Liver (tissue), 9 donors: ENCODE results near the gene CACNA1I. TPM values are rescaled to one million over a fixed set of nuclear protein-coding genes. Genes with fewer than 3 reads are reported as not detected.

ENCODE experiments used
- DNase-seq: peaks from one replicate; pipeline ENCODE4 v3.0.0-alpha.2; 2017; ENCODE audit warnings: low spot score
- H3K27ac ChIP-seq, 2 donors: one replicate each; pipeline ENCODE4 v1.7.0; 2013; ENCODE audit warnings: inconsistent platforms in 2 of 2, low read length in 2 of 2, control low read depth in 1 of 2, low read depth in 1 of 2, mild to moderate bottlenecking in 1 of 2
- H3K27me3 ChIP-seq, 4 donors: one replicate each; pipeline versions ENCODE4 v1.6.1 to v1.7.0; 2013; ENCODE audit warnings: low read length in 3 of 4, inconsistent platforms in 1 of 4, mild to moderate bottlenecking in 1 of 4, moderate library complexity in 1 of 4; ENCODE audit not compliant: control insufficient read depth in 4 of 4, insufficient read depth in 4 of 4
- H3K36me3 ChIP-seq, 4 donors: one replicate each; pipeline versions ENCODE4 v1.6.1 to v1.7.0; 2013; ENCODE audit warnings: low read length in 3 of 4, mild to moderate bottlenecking in 3 of 4, low read depth in 1 of 4, moderate library complexity in 1 of 4; ENCODE audit not compliant: control insufficient read depth in 4 of 4, insufficient read depth in 3 of 4
- H3K4me1 ChIP-seq, 4 donors: one replicate each; pipeline versions ENCODE4 v1.6.1 to v1.7.0; 2013; ENCODE audit warnings: low read length in 3 of 4, mild to moderate bottlenecking in 3 of 4, moderate library complexity in 1 of 4; ENCODE audit not compliant: control insufficient read depth in 4 of 4, insufficient read depth in 4 of 4
- H3K4me3 ChIP-seq, 3 donors: one replicate each; pipeline versions ENCODE4 v1.6.1 to v1.7.0; 2013; ENCODE audit warnings: low read length in 3 of 3, control low read depth in 1 of 3, low read depth in 1 of 3, mild to moderate bottlenecking in 1 of 3
- H3K9ac ChIP-seq, 2 donors: one replicate each; pipeline ENCODE4 v1.7.0; 2013; ENCODE audit warnings: low read length in 2 of 2, mild to moderate bottlenecking in 2 of 2, moderate library complexity in 2 of 2, control low read depth in 1 of 2, low read depth in 1 of 2
- H3K9me3 ChIP-seq, 4 donors: one replicate each; pipeline versions ENCODE4 v1.6.1 to v1.7.0; 2013; ENCODE audit warnings: low read length in 3 of 4; ENCODE audit not compliant: control insufficient read depth in 4 of 4
- ATF3 ChIP-seq: IDR thresholded peaks from 2 replicates; pipeline ENCODE4 v1.6.1; 2016; ENCODE audit warnings: antibody characterized with exemption
- CTCF ChIP-seq: fragments of 150-350 bp; IDR thresholded peaks from 2 replicates; pipeline ENCODE4 v1.5.1; 2017; ENCODE audit warnings: improper control_type of control experiment, low read depth, low read length; ENCODE audit not compliant: missing input control
- EGR1 ChIP-seq, 2 donors: IDR thresholded peaks; 2 replicates each; pipeline ENCODE4 v1.6.1; 2016 to 2018; ENCODE audit warnings: antibody characterized with exemption in 2 of 2, low read depth in 2 of 2
- FOXA2 ChIP-seq: IDR thresholded peaks from 2 replicates; pipeline ENCODE4 v1.6.1; 2016; ENCODE audit warnings: antibody characterized with exemption
- GABPA ChIP-seq, 2 donors: IDR thresholded peaks in 1 of 2; conservative IDR thresholded peaks in 1 of 2; 2 replicates each; pipeline ENCODE4 v1.6.1; 2016; ENCODE audit warnings: antibody characterized with exemption in 2 of 2, mild to moderate bottlenecking in 1 of 2, moderate library complexity in 1 of 2
- HNF4A ChIP-seq, 2 donors: conservative IDR thresholded peaks; 2 replicates each; pipeline ENCODE4 v1.6.1; 2016; ENCODE audit warnings: antibody characterized with exemption in 2 of 2, mild to moderate bottlenecking in 2 of 2
- HNF4G ChIP-seq: IDR thresholded peaks from 2 replicates; pipeline ENCODE4 v1.6.1; 2016; ENCODE audit warnings: antibody characterized with exemption
- JUND ChIP-seq, 2 donors: IDR thresholded peaks; 2 replicates each; pipeline ENCODE4 v1.6.1; 2016; ENCODE audit warnings: antibody characterized with exemption in 2 of 2
- MAX ChIP-seq: IDR thresholded peaks from 2 replicates; pipeline ENCODE4 v1.6.1; 2016; ENCODE audit warnings: antibody characterized with exemption
- NR2F2 ChIP-seq: IDR thresholded peaks from 2 replicates; pipeline ENCODE4 v1.6.1; 2016; ENCODE audit warnings: antibody characterized with exemption
- RAD21 ChIP-seq, 2 donors: IDR thresholded peaks; 2 replicates each; pipeline ENCODE4 v1.6.1; 2016; ENCODE audit warnings: antibody characterized with exemption in 2 of 2, mild to moderate bottlenecking in 2 of 2
- SP1 ChIP-seq: IDR thresholded peaks from 2 replicates; pipeline ENCODE4 v1.6.1; 2018; ENCODE audit warnings: antibody characterized with exemption, mild to moderate bottlenecking
- TAF1 ChIP-seq: conservative IDR thresholded peaks from 2 replicates; pipeline ENCODE4 v1.6.1; 2016; ENCODE audit warnings: antibody characterized with exemption, mild to moderate bottlenecking
- YY1 ChIP-seq: IDR thresholded peaks from 2 replicates; pipeline ENCODE4 v1.6.1; 2016; ENCODE audit warnings: antibody characterized with exemption, mild to moderate bottlenecking
- ZBTB33 ChIP-seq: IDR thresholded peaks from 2 replicates; pipeline ENCODE4 v1.6.1; 2016; ENCODE audit warnings: antibody characterized with exemption
- WGBS: extraction: QIAGEN DNeasy Blood & Tissue Kit; methylation state at CpG from one replicate; pipeline ENCODE4 v1.1.7; 2013; 5-methylcytosine and 5-hydroxymethylcytosine counted together
- polyA plus RNA-seq, 2 donors: library from polyadenylated mRNA; stranded (reverse) in 1 of 2; unstranded in 1 of 2; fragments of 200-250 nt in 1 of 2; fragments of >200 nt in 1 of 2; fragmentation: Nextera tagmentation in 1 of 2; extraction: Ambion mirVana in 1 of 2; gene quantifications; one replicate each; pipeline versions ENCODE4 v1.2.1 to v1.2.3, GENCODE V29; 2013 to 2015
- total RNA-seq, 2 donors: library from RNA; depleted of rRNA; stranded (reverse); fragments of >200 nt; gene quantifications; one replicate each; pipeline ENCODE4 v1.2.3, GENCODE V29; 2014
- donor health status: healthy.
- donor health status: healthy.
- donor health status: healthy.
- donor health status: healthy.
- donor health status: healthy.

The CACNA1I gene
- total and polyA plus RNA-seq, 4 donors, result under 0.01 to 0.14 (median 0.01) TPM; not detected in 1

- no peak for TF ChIP-seq JUND (IDR thresholded peaks at IDR 0.05)
- TF ChIP-seq SP1, result no peak
- TF ChIP-seq ZBTB33, result no peak
- no peak for TF ChIP-seq FOXA2
- TF ChIP-seq TAF1, result no peak
- no peak for TF ChIP-seq EGR1 (IDR thresholded peaks at IDR 0.05; ENCODE audit: low read depth in 2 of 2)
- no peak for TF ChIP-seq YY1
- no peak for TF ChIP-seq GABPA (IDR thresholded peaks at IDR 0.05 in 1 of 2, conservative IDR thresholded peaks at IDR 0.05 in 1 of 2)
- no peak for TF ChIP-seq NR2F2
- Histone ChIP-seq H3K36me3 (no peaks in the 10 kb centered on the region), H3K27ac (no peak overlapping the region), H3K9ac (no peak overlapping the region), H3K4me1 (no peaks in the 10 kb centered on the region), H3K9me3 (no peaks in the 10 kb centered on the region), H3K27me3 (peaks cover 0 to 7% (median 0%) of the 10 kb centered on the region in 4 donors), H3K4me3 (no peak overlapping the region)
- 78% methylated on average over 27 of the region's 27 CpGs for whole genome bisulfite sequencing
- no peak for DNase-seq
Measured at GRCh38 chr22:39706376-39707140, 136.0 kb downstream of the CACNA1I start.

- no peak overlapping the region for H3K9ac ChIP-seq
- 91% methylated on average over 5 of the region's 5 CpGs for WGBS
- TF ChIP-seq ATF3 (no peak), TAF1 (no peak), RAD21 (IDR thresholded peaks at IDR 0.05) (no peak), YY1 (no peak), NR2F2 (no peak), GABPA (IDR thresholded peaks at IDR 0.05 in 1 of 2, conservative IDR thresholded peaks at IDR 0.05 in 1 of 2) (no peak), CTCF (no peak), FOXA2 (no peak), HNF4A (conservative IDR thresholded peaks at IDR 0.05) (no peak), ZBTB33 (no peak), HNF4G (no peak), EGR1 (IDR thresholded peaks at IDR 0.05; ENCODE audit: low read depth in 2 of 2) (no peak), MAX (no peak), JUND (IDR thresholded peaks at IDR 0.05) (no peak)
- H3K36me3 ChIP-seq, result no peaks in the 10 kb centered on the region
- H3K27ac ChIP-seq, result no peak overlapping the region
- H3K4me1 ChIP-seq, result no peaks in the 10 kb centered on the region
- H3K4me3 ChIP-seq, result no peak overlapping the region
- no peaks in the 10 kb centered on the region for H3K9me3 ChIP-seq
- H3K27me3 ChIP-seq, result peaks cover 0 to 3% (median 0%) of the 10 kb centered on the region in 4 donors
- no peak for DNase-seq
Measured at GRCh38 chr22:39707351-39707750, 136.8 kb downstream of the CACNA1I start.
